CD8-positive, alpha-beta memory T cell (primary cell): ENCODE results near the gene CELF2. TPM values are rescaled to one million over a fixed set of nuclear protein-coding genes. Genes with fewer than 3 reads are reported as not detected.

Experiments used
- CTCF ChIA-PET: fragments of 350-600 bp; sonication (Branson Sonifier 250); formaldehyde crosslinking; loops from one replicate; lab custom pipeline; 2021; ENCODE audit warnings: antibody characterized with exemption; lab: Charles Lee
- POLR2A ChIA-PET: fragments of 350-600 bp; sonication (Branson Sonifier 250); formaldehyde crosslinking; loops from one replicate; lab custom pipeline; 2021; ENCODE audit warnings: antibody characterized with exemption; lab: Charles Lee
- DNase-seq, 5 donors: peaks; one replicate each; pipeline versions ENCODE4 v3.0.0 to v3.0.0-alpha.2; 2020 to 2022; ENCODE audit warnings: mixed read lengths in 1 of 5
- H3K27ac ChIP-seq: one replicate; pipeline ENCODE4 v1.7.0; 2013; ENCODE audit warnings: low read depth, mild to moderate bottlenecking, low read length, moderate library complexity
- H3K27me3 ChIP-seq: 2 replicates; pipeline ENCODE4 v1.7.0; 2013; ENCODE audit warnings: low read length, mild to moderate bottlenecking; ENCODE audit not compliant: insufficient read depth, poor library complexity, severe bottlenecking
- H3K36me3 ChIP-seq: 2 replicates; pipeline ENCODE4 v1.7.0; 2013; ENCODE audit warnings: mild to moderate bottlenecking, low read length, moderate library complexity; ENCODE audit not compliant: insufficient read depth
- H3K4me1 ChIP-seq: 2 replicates; pipeline ENCODE4 v1.7.0; 2013; ENCODE audit warnings: mild to moderate bottlenecking, low read length, moderate library complexity; ENCODE audit not compliant: insufficient read depth
- H3K4me3 ChIP-seq: 2 replicates; pipeline ENCODE4 v1.7.0; 2013; ENCODE audit warnings: mild to moderate bottlenecking, low read length
- H3K9me3 ChIP-seq: 2 replicates; pipeline ENCODE4 v1.7.0; 2013; ENCODE audit warnings: mild to moderate bottlenecking, low read length
- H3K27ac Mint-ChIP-seq, 8 donors: one replicate each; pipeline ENCODE4 v1.8.0; 2020 to 2021; ENCODE audit warnings: mixed read lengths in 8 of 8, mild to moderate bottlenecking in 6 of 8, inconsistent platforms in 3 of 8, moderate library complexity in 3 of 8
- H3K27me3 Mint-ChIP-seq, 2 donors: one replicate each; pipeline ENCODE4 v1.8.0; 2020 to 2021; ENCODE audit warnings: mixed read lengths in 2 of 2, mild to moderate bottlenecking in 1 of 2, moderate library complexity in 1 of 2
- H3K36me3 Mint-ChIP-seq, 3 donors: one replicate each; pipeline ENCODE4 v1.8.0; 2020 to 2021; ENCODE audit warnings: mixed read lengths in 3 of 3, inconsistent platforms in 1 of 3, mild to moderate bottlenecking in 1 of 3
- H3K4me1 Mint-ChIP-seq, 3 donors: one replicate each; pipeline ENCODE4 v1.8.0; 2020 to 2021; ENCODE audit warnings: mixed read lengths in 3 of 3, inconsistent platforms in 1 of 3, mild to moderate bottlenecking in 1 of 3
- H3K4me3 Mint-ChIP-seq, 7 donors: one replicate each; pipeline ENCODE4 v1.8.0; 2020 to 2021; ENCODE audit warnings: mixed read lengths in 7 of 7, mild to moderate bottlenecking in 6 of 7, moderate library complexity in 4 of 7, inconsistent platforms in 2 of 7
- H3K9me3 Mint-ChIP-seq, 5 donors: one replicate each; pipeline ENCODE4 v1.8.0; 2020 to 2022; ENCODE audit warnings: mixed read lengths in 5 of 5, mild to moderate bottlenecking in 3 of 5, moderate library complexity in 2 of 5, inconsistent platforms in 1 of 5
- polyA plus RNA-seq: library from polyadenylated mRNA; unstranded; fragments of 300-500 nt; fragmentation: Illumina TruSeq; gene quantifications from one replicate; pipeline ENCODE4 v1.2.3, GENCODE V29; 2021
- total RNA-seq, 2 experiments: library from RNA; stranded (reverse); gene quantifications; one replicate each; pipeline ENCODE4 v1.2.3, GENCODE V29; 2021

Gene CELF2
- total and polyA plus RNA-seq, 3 experiments from 2014 or later = 154 to 166 (median 155) TPM

GRCh38 chr10:11311027-11311426 is 293.4 kb downstream of the CELF2 start:
- peak overlapping the region in 1 of 7 donors; percentile 16 for H3K4me3 Mint-ChIP-seq
- ChIA-PET POLR2A (no interaction called here), CTCF (interaction anchor here (1.6 kb wide), 1 partner anchor 10 kb away, joined by 3 read pairs; no protein-coding TSS in a partner anchor)
- no peaks in the 10 kb centered on the region for H3K27me3 ChIP-seq
- peaks cover 56 to 98% (median 63%) of the 10 kb centered on the region in 3 donors for H3K36me3 Mint-ChIP-seq
- no peak for DNase-seq
- peaks cover 66% of the 10 kb centered on the region for H3K36me3 ChIP-seq
- H3K4me1 Mint-ChIP-seq = peaks cover 75 to 86% (median 80%) of the 10 kb centered on the region in 3 donors
- no peaks in the 10 kb centered on the region for H3K9me3 ChIP-seq
- no peaks in the 10 kb centered on the region for H3K27me3 Mint-ChIP-seq
- H3K27ac Mint-ChIP-seq = peak overlapping the region in 7 of 8 donors; percentile 30 to 94 (median 72)
- H3K9me3 Mint-ChIP-seq = peaks cover 12 to 26% (median 14%) of the 10 kb centered on the region in 5 donors
- no peaks in the 10 kb centered on the region for H3K4me1 ChIP-seq
- no peak overlapping the region for H3K27ac ChIP-seq
- no peak overlapping the region for H3K4me3 ChIP-seq

- POLR2A ChIA-PET = no interaction called here
- Histone ChIP-seq H3K4me1 (no peaks in the 10 kb centered on the region), H3K9me3 (no peaks in the 10 kb centered on the region), H3K27me3 (no peaks in the 10 kb centered on the region), H3K36me3 (peaks cover 68% of the 10 kb centered on the region), H3K4me3 (no peak overlapping the region), H3K27ac (no peak overlapping the region)
- H3K4me3 Mint-ChIP-seq = no peak overlapping the region
- CTCF ChIA-PET = no interaction called here
- H3K4me1 Mint-ChIP-seq = peaks cover 75 to 85% (median 80%) of the 10 kb centered on the region in 3 donors
- peaks cover 0 to 3% of the 10 kb centered on the region in 2 donors for H3K27me3 Mint-ChIP-seq
- H3K27ac Mint-ChIP-seq = peak overlapping the region; percentile 2 to 96 (median 74)
- DNase-seq = no peak
- peaks cover 35 to 98% (median 50%) of the 10 kb centered on the region in 3 donors for H3K36me3 Mint-ChIP-seq
- H3K9me3 Mint-ChIP-seq = peaks cover 0 to 8% (median 2%) of the 10 kb centered on the region in 5 donors
Measured at GRCh38 chr10:11313463-11313862, 295.8 kb downstream of the CELF2 start.

- peaks cover 18% of the 10 kb centered on the region for H3K4me1 ChIP-seq
- no peak overlapping the region for H3K27ac ChIP-seq
- Mint-ChIP-seq H3K9me3 (no peaks in the 10 kb centered on the region), H3K4me1 (peaks cover 71 to 81% (median 77%) of the 10 kb centered on the region in 3 donors), H3K27me3 (peaks cover 0 to 5% of the 10 kb centered on the region in 2 donors), H3K27ac (peak overlapping the region; percentile 58 to 86 (median 74)), H3K36me3 (peaks cover 13 to 99% (median 43%) of the 10 kb centered on the region in 3 donors), H3K4me3 (peak overlapping the region in 5 of 7 donors; percentile 13 to 45 (median 29))
- no peak overlapping the region for H3K4me3 ChIP-seq
- no peak for DNase-seq
- CTCF ChIA-PET = no interaction called here
- POLR2A ChIA-PET = no interaction called here
- peaks cover 80% of the 10 kb centered on the region for H3K36me3 ChIP-seq
- H3K27me3 ChIP-seq = no peaks in the 10 kb centered on the region
- H3K9me3 ChIP-seq = no peaks in the 10 kb centered on the region
Measured at GRCh38 chr10:11317936-11318670, 300.4 kb downstream of the CELF2 start.

GRCh38 chr10:11318826-11319598 is 301.3 kb downstream of the CELF2 start:
- Histone ChIP-seq H3K27me3 (no peaks in the 10 kb centered on the region), H3K4me3 (no peak overlapping the region), H3K9me3 (no peaks in the 10 kb centered on the region), H3K27ac (no peak overlapping the region), H3K4me1 (peaks cover 18% of the 10 kb centered on the region), H3K36me3 (peaks cover 80% of the 10 kb centered on the region)
- ChIA-PET CTCF (interaction anchor here (1.0 to 1.4 kb wide), 3 partner anchors 9 to 204 kb away, joined by 3 to 4 read pairs (median 3); no protein-coding TSS in a partner anchor), POLR2A (no interaction called here)
- Mint-ChIP-seq H3K27me3 (peaks cover 0 to 5% of the 10 kb centered on the region in 2 donors), H3K4me3 (peak overlapping the region in 4 of 7 donors; percentile 26 to 45 (median 38)), H3K4me1 (peaks cover 66 to 77% (median 77%) of the 10 kb centered on the region in 3 donors), H3K36me3 (peaks cover 13 to 99% (median 42%) of the 10 kb centered on the region in 3 donors), H3K9me3 (peaks cover 0 to 2% (median 0%) of the 10 kb centered on the region in 5 donors), H3K27ac (peak overlapping the region; percentile 78 to 93 (median 87))
- DNase-seq = no peak

GRCh38 chr10:11319990-11320602 is 302.4 kb downstream of the CELF2 start:
- peaks cover 9 to 99% (median 36%) of the 10 kb centered on the region in 3 donors for H3K36me3 Mint-ChIP-seq
- DNase-seq = no peak
- H3K4me1 Mint-ChIP-seq = peaks cover 59 to 69% (median 66%) of the 10 kb centered on the region in 3 donors
- peak overlapping the region; percentile 35 to 93 (median 87) for H3K27ac Mint-ChIP-seq
- no peaks in the 10 kb centered on the region for H3K27me3 ChIP-seq
- no peak overlapping the region for H3K4me3 ChIP-seq
- ChIA-PET CTCF (interaction anchor here (1.0 to 1.4 kb wide), 3 partner anchors 8 to 205 kb away, joined by 3 to 4 read pairs (median 3); no protein-coding TSS in a partner anchor), POLR2A (interaction anchor here (0.5 to 0.7 kb wide), 2 partner anchors 141 to 175 kb away, joined by 4 to 5 read pairs; no protein-coding TSS in a partner anchor)
- peaks cover 0 to 2% (median 0%) of the 10 kb centered on the region in 5 donors for H3K9me3 Mint-ChIP-seq
- no peaks in the 10 kb centered on the region for H3K9me3 ChIP-seq
- peaks cover 0 to 5% of the 10 kb centered on the region in 2 donors for H3K27me3 Mint-ChIP-seq
- peak overlapping the region in 5 of 7 donors; percentile 13 to 49 (median 22) for H3K4me3 Mint-ChIP-seq
- H3K36me3 ChIP-seq = peaks cover 80% of the 10 kb centered on the region
- H3K4me1 ChIP-seq = peaks cover 18% of the 10 kb centered on the region
- H3K27ac ChIP-seq = no peak overlapping the region

- Histone ChIP-seq H3K27me3 (no peaks in the 10 kb centered on the region), H3K27ac (no peak overlapping the region), H3K4me1 (peaks cover 18% of the 10 kb centered on the region), H3K9me3 (no peaks in the 10 kb centered on the region), H3K4me3 (no peak overlapping the region), H3K36me3 (peaks cover 80% of the 10 kb centered on the region)
- DNase-seq = no peak
- H3K4me3 Mint-ChIP-seq = peak overlapping the region in 2 of 7 donors; percentile 10 to 16
- H3K4me1 Mint-ChIP-seq = peaks cover 55 to 66% (median 65%) of the 10 kb centered on the region in 3 donors
- H3K27ac Mint-ChIP-seq = peak overlapping the region; percentile 1 to 87 (median 82)
- H3K27me3 Mint-ChIP-seq = peaks cover 0 to 5% of the 10 kb centered on the region in 2 donors
- peaks cover 9 to 99% (median 37%) of the 10 kb centered on the region in 3 donors for H3K36me3 Mint-ChIP-seq
- ChIA-PET CTCF (interaction anchor here (1.0 to 1.4 kb wide), 2 partner anchors 10 to 19 kb away, joined by 3 read pairs; no protein-coding TSS in a partner anchor), POLR2A (interaction anchor here (0.7 kb wide), 1 partner anchor 140 kb away, joined by 4 read pairs; no protein-coding TSS in a partner anchor)
- H3K9me3 Mint-ChIP-seq = peaks cover 0 to 2% (median 0%) of the 10 kb centered on the region in 5 donors
Measured at GRCh38 chr10:11320809-11321520, 303.3 kb downstream of the CELF2 start.

- no peak overlapping the region for H3K4me3 ChIP-seq
- ChIA-PET POLR2A (no interaction called here), CTCF (no interaction called here)
- H3K36me3 Mint-ChIP-seq = peaks cover 9 to 99% (median 36%) of the 10 kb centered on the region in 3 donors
- peaks cover 42 to 53% (median 49%) of the 10 kb centered on the region in 3 donors for H3K4me1 Mint-ChIP-seq
- peaks cover 18% of the 10 kb centered on the region for H3K4me1 ChIP-seq
- no peaks in the 10 kb centered on the region for H3K27me3 ChIP-seq
- H3K27ac Mint-ChIP-seq = peak overlapping the region in 5 of 8 donors; percentile 11 to 78 (median 37)
- H3K36me3 ChIP-seq = peaks cover 80% of the 10 kb centered on the region
- H3K27ac ChIP-seq = no peak overlapping the region
- no peak for DNase-seq
- H3K4me3 Mint-ChIP-seq = no peak overlapping the region
- H3K27me3 Mint-ChIP-seq = peaks cover 0 to 4% of the 10 kb centered on the region in 2 donors
- H3K9me3 Mint-ChIP-seq = peaks cover 0 to 2% (median 0%) of the 10 kb centered on the region in 5 donors
- no peaks in the 10 kb centered on the region for H3K9me3 ChIP-seq
Measured at GRCh38 chr10:11322698-11323097, 305.0 kb downstream of the CELF2 start.
